Measurements from ENCODE around the gene BICRAL.
A peak's percentile ranks its signal among the peaks of the same experiment; 100 is the strongest.
"Not testable (repeated sequence)": the region's sequence is repeated elsewhere in the genome, so short reads cannot be mapped to it uniquely, and the experiment has no call there.

Gene BICRAL

GRCh38 chr6:42786525-42786985, 4.7 kb downstream of the BICRAL start:
- DNase-seq (ENCODE audit: low read depth): no peak
- TF ChIP-seq, protein P1, sequence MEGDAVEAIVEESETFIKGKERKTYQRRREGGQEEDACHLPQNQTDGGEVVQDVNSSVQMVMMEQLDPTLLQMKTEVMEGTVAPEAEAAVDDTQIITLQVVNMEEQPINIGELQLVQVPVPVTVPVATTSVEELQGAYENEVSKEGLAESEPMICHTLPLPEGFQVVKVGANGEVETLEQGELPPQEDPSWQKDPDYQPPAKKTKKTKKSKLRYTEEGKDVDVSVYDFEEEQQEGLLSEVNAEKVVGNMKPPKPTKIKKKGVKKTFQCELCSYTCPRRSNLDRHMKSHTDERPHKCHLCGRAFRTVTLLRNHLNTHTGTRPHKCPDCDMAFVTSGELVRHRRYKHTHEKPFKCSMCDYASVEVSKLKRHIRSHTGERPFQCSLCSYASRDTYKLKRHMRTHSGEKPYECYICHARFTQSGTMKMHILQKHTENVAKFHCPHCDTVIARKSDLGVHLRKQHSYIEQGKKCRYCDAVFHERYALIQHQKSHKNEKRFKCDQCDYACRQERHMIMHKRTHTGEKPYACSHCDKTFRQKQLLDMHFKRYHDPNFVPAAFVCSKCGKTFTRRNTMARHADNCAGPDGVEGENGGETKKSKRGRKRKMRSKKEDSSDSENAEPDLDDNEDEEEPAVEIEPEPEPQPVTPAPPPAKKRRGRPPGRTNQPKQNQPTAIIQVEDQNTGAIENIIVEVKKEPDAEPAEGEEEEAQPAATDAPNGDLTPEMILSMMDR (conservative IDR thresholded peaks at IDR 0.05; ENCODE audit: low read length): no peak
- H3K4me3 ChIP-seq (ENCODE audit: low read length): no peak overlapping the region

GRCh38 chr6:42787063-42787472, 5.2 kb downstream of the BICRAL start:
- TF ChIP-seq, protein P1 (conservative IDR thresholded peaks at IDR 0.05; ENCODE audit: low read length): no peak
- no peak overlapping the region for H3K4me3 ChIP-seq (ENCODE audit: low read length)
- DNase-seq (ENCODE audit: low read depth): no peak

DNA sequence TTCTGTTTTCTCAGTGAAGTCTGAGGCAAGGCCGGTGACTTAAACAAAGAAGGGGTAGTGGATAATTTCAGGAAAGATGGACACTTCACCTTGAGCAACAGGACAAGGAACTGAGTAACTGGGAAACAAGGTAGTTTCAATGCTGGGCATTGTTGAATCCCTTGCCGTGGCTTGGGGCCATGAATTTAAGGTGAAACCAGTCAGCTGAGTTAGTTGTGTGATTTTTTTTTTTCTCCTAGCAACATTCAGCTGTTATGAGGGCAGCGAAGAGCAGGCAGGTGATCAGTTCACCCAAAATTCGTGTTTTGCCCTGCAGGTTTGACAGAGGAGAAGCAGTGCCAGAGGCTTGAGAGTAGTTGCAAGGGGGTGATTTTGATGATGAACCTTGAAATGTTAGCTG, 6.8 kb downstream of the BICRAL start:
- TF ChIP-seq, protein P1 (conservative IDR thresholded peaks at IDR 0.05; ENCODE audit: low read length): no peak
- H3K4me3 ChIP-seq (ENCODE audit: low read length): no peak overlapping the region
- no peak for DNase-seq (ENCODE audit: low read depth)

GRCh38 chr6:42790549-42791181, 8.8 kb downstream of the BICRAL start:
- TF ChIP-seq, protein P1 (conservative IDR thresholded peaks at IDR 0.05; ENCODE audit: low read length): no peak
- no peak for DNase-seq (ENCODE audit: low read depth)
- no peak overlapping the region for H3K4me3 ChIP-seq (ENCODE audit: low read length)

DNA sequence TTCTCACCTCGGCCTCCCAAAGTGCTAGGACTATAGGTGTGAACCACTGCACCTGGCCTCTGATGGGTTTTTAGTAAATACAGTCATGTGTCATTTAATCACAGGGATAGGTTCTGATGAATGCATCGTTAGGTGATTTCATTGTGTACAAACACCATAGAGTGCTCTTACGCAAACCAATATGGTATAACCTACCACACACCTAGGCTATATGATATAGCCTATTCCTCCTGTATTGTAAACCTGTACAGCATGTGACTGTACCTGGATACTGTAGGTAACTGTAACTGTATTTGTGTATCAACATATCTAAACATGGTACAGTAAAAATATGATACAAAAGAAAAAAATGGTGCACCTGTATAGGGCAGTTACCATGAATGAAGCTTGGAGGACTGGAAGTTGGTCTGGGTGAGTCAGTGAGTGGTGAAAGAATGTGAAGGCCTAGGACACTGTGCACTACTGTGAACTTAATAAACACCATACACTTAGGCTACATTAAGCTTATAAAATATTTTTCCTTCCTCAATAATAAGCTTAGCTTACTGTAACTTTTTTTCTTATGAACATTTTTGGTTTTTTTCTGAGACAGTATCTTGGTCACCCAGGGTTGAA, 10.0 kb downstream of the BICRAL start:
- peak; percentile 28 for DNase-seq (ENCODE audit: low read depth)
- H3K4me3 ChIP-seq (ENCODE audit: low read length): no peak overlapping the region

GRCh38 chr6:42795651-42796050, 13.8 kb downstream of the BICRAL start:
- TF ChIP-seq, protein P1 (conservative IDR thresholded peaks at IDR 0.05; ENCODE audit: low read length): no peak
- no peak overlapping the region for H3K4me3 ChIP-seq (ENCODE audit: low read length)
- DNase-seq (ENCODE audit: low read depth): no peak

More for the DNA sequence above, 10.0 kb downstream of the BICRAL start:
- TF ChIP-seq, protein P1 (conservative IDR thresholded peaks at IDR 0.05; ENCODE audit: low read length): no peak

DNA sequence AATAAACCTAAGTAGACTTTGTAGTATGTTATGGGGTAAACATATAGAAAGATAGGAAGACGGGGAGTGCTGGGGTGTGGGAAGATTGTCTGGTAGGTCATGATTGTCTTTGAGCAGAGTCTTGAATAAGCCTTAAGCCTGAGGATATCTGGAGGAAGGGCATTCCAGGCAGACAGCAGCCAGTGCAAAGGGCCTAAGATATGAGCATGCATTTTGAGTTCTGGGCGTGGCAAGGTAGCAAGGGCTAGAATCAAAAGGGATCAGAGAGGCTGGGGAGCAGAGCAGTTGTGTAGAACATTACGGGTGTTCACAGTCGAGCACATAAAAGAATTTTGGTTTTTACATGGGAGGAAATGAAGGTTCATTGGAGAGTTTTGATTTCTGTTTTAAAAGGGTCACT, 14.3 kb downstream of the BICRAL start:
- H3K4me3 ChIP-seq (ENCODE audit: low read length): no peak overlapping the region
- DNase-seq (ENCODE audit: low read depth): no peak
- TF ChIP-seq, protein P1 (conservative IDR thresholded peaks at IDR 0.05; ENCODE audit: low read length): no peak

DNA sequence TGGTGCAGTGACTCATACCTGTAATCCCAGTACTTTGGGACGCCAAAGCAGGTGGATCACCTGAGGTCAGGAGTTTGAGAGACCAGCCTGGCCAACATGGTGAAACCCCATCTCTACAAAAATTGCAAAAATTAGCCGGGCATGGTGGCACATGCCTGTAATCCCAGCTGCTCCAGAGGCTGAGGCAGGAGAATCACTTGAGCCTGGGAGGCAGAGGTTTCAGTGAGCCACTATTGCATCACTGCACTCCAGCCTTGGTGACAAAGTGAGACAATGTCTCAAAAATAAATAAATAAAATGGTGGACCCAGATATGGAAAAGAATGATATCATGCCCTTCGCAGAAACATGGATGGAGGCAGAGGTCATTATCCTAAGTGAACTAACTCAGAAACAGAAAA, 15.8 kb downstream of the BICRAL start:
- not testable (repeated sequence) for DNase-seq (ENCODE audit: low read depth); H3K4me3 ChIP-seq (ENCODE audit: low read length)

Data from AG10803 (cell line).